GM23248 (cell line): Measurements from ENCODE around the gene SLC12A1. TPM values are rescaled to one million over a fixed set of nuclear protein-coding genes. Genes with fewer than 3 reads are reported as not detected.

ENCODE experiments used
- DNase-seq: peaks from one replicate; pipeline ENCODE4 v3.0.0-alpha.2; 2015
- H2AFZ ChIP-seq: fragments of 200-600 bp; sonication (generic); 2 replicates; pipeline ENCODE4 v1.6.1; 2016; ENCODE audit warnings: antibody characterized with exemption
- H3F3A ChIP-seq: fragments of 200-600 bp; sonication (generic); 2 replicates; pipeline ENCODE4 v1.6.1; 2016; ENCODE audit warnings: mild to moderate bottlenecking, antibody characterized with exemption, mixed run types; ENCODE audit not compliant: insufficient read depth
- H3K27ac ChIP-seq: fragments of 200-600 bp; sonication (generic); 2 replicates; pipeline ENCODE4 v1.5.1; 2016; ENCODE audit warnings: mild to moderate bottlenecking
- H3K27me3 ChIP-seq: fragments of 200-600 bp; sonication (generic); replicated peaks from 2 replicates; pipeline ENCODE4 v1.6.1; 2016; ENCODE audit warnings: mild to moderate bottlenecking; ENCODE audit not compliant: insufficient read depth
- H3K36me3 ChIP-seq: fragments of 200-600 bp; sonication (generic); 2 replicates; pipeline ENCODE4 v1.6.1; 2016; ENCODE audit warnings: low read depth, mild to moderate bottlenecking
- H3K4me1 ChIP-seq: fragments of 200-600 bp; sonication (generic); 2 replicates; pipeline ENCODE4 v1.6.1; 2016; ENCODE audit warnings: mild to moderate bottlenecking; ENCODE audit not compliant: insufficient read depth
- H3K4me2 ChIP-seq: fragments of 200-600 bp; sonication (generic); one replicate; pipeline ENCODE4 v1.6.1; 2016; ENCODE audit warnings: mild to moderate bottlenecking; ENCODE audit not compliant: unreplicated experiment
- H3K4me3 ChIP-seq: fragments of 200-600 bp; sonication (generic); 2 replicates; pipeline ENCODE4 v1.5.1; 2016; ENCODE audit warnings: mild to moderate bottlenecking
- H3K79me2 ChIP-seq: fragments of 200-600 bp; sonication (generic); 2 replicates; pipeline ENCODE4 v1.6.1; 2016; ENCODE audit warnings: mild to moderate bottlenecking; ENCODE audit not compliant: insufficient read depth
- H3K9ac ChIP-seq: fragments of 200-600 bp; sonication (generic); 2 replicates; pipeline ENCODE4 v1.6.1; 2016; ENCODE audit warnings: mild to moderate bottlenecking
- H3K9me2 ChIP-seq: fragments of 200-600 bp; sonication (generic); 2 replicates; pipeline ENCODE4 v1.6.1; 2016; ENCODE audit warnings: mixed run types, mild to moderate bottlenecking, moderate library complexity; ENCODE audit not compliant: insufficient read depth
- H3K9me3 ChIP-seq: fragments of 200-600 bp; sonication (generic); one replicate; pipeline ENCODE4 v1.6.1; 2017; ENCODE audit warnings: low read depth
- H4K20me1 ChIP-seq: fragments of 200-600 bp; sonication (generic); 2 replicates; pipeline ENCODE4 v1.6.0; 2016; ENCODE audit not compliant: insufficient read depth
- EZH2 ChIP-seq: fragments of 200-600 bp; sonication (generic); IDR thresholded peaks from 2 replicates; pipeline ENCODE4 v1.6.1; 2018; ENCODE audit warnings: antibody characterized with exemption, mild to moderate bottlenecking; ENCODE audit not compliant: insufficient read depth, poor library complexity, severe bottlenecking
- EZH2phosphoT487 ChIP-seq: fragments of 200-600 bp; sonication (generic); IDR thresholded peaks from 2 replicates; pipeline ENCODE4 v1.6.1; 2018; ENCODE audit warnings: antibody characterized with exemption, moderate library complexity, mild to moderate bottlenecking, low read depth; ENCODE audit not compliant: insufficient read depth
- whole genome bisulfite sequencing, 2 experiments: methylation state at CpG; one replicate each; pipeline ENCODE4 v1.1.6; 2015 to 2017; ENCODE audit warnings: low lambda C conversion rate in 2 of 2, low coverage in 1 of 2; ENCODE audit errors: missing lambda C conversion rate in 2 of 2; 5-methylcytosine and 5-hydroxymethylcytosine counted together
- in situ Hi-C: fragments of 300-500 bp; cut with MboI; formaldehyde crosslinking; loops from 2 replicates; pipeline ENCODE4 v1.15.0; 2020
- polyA plus RNA-seq: library from polyadenylated mRNA; unstranded; fragments of >200 nt; fragmentation: Nextera tagmentation; extraction: Ambion mirVana; gene quantifications from 2 replicates; pipeline ENCODE4 v1.2.1, GENCODE V29; 2016
- small RNA-seq: library from RNA; depleted of rRNA; stranded (forward); fragments of <200 nt; gene quantifications from one replicate; pipeline ENCODE3, GENCODE V24; 2014; ENCODE audit warnings: low read depth, low replicate concordance
- total RNA-seq: library from RNA; depleted of rRNA; stranded (reverse); fragments of >200 nt; shearing (Covaris generic); gene quantifications from 2 replicates; pipeline ENCODE4 v1.2.3, GENCODE V29; 2014; rRNA removed

SLC12A1 gene
- total and polyA plus RNA-seq, 2 experiments from 2014 or later = not detected

DNA sequence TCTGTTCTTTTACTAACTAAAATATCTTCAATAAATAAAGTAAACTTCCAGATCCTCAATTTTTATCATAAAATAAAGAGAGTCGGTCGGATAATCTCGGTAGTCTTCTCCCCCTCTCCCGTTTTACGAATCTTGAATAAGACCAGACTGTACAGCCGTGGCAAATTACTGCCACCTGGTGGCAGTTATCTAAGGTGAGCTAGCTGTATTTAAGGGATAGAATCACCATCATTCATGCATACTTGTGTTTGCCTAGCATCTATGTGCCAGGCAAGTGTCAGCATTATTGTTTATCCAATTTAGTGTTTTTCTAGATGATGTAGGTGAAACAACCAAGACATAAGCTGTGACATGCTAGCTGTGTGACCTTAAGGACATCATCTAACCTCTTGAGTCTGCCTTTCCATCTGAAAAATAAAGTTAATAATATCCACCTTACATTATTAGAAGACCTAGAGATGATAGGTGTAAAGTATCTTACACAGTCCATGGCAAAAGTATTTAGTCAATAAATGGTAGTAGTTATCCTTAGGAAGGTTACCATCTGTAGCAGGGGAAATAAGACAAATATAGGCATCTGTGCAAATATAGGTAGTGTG lies 146.5 kb downstream of the SLC12A1 start:
- in situ Hi-C loops = loop anchor here (25.0 kb wide), 1 partner anchor 285 kb away; the partner anchor contains the start of gene FBN1
- H3K9ac ChIP-seq = peak overlapping the region; percentile 58
- peak overlapping the region; percentile 76 for H2AFZ ChIP-seq
- H3K27me3 ChIP-seq = no peaks in the 10 kb centered on the region
- peaks cover 25% of the 10 kb centered on the region for H3F3A ChIP-seq
- no peak overlapping the region for H3K27ac ChIP-seq
- H3K9me3 ChIP-seq = no peaks in the 10 kb centered on the region
- TF ChIP-seq EZH2 (no peak), EZH2phosphoT487 (no peak)
- peak overlapping the region; percentile 66 for H3K4me3 ChIP-seq
- no peaks in the 10 kb centered on the region for H4K20me1 ChIP-seq
- H3K79me2 ChIP-seq = no peaks in the 10 kb centered on the region
- WGBS, 2 experiments = 1 to 2% methylated on average over 6 of the region's 6 CpGs
- peak; percentile 76 for DNase-seq
- H3K4me1 ChIP-seq = peaks cover 25% of the 10 kb centered on the region
- no peaks in the 10 kb centered on the region for H3K36me3 ChIP-seq
- peak overlapping the region; percentile 85 for H3K4me2 ChIP-seq
- H3K9me2 ChIP-seq = no peaks in the 10 kb centered on the region

Small RNA genes lying within 50 kb of the gene (small RNA-seq; reads per million reads assigned to genes)
- gene RF00019 = not detected

Other genes with a start within 250 kb of the SLC12A1 start
- not detected in 2 replicates for gene SLC24A5, start 85.3 kb upstream of the SLC12A1 start, total RNA-seq
- gene SLC24A5, start 85.3 kb upstream of the SLC12A1 start, polyA plus RNA-seq = not detected in 2 replicates
- 1.7 and 6.8 TPM in 2 replicates for gene MYEF2, start 28.0 kb upstream of the SLC12A1 start, total RNA-seq
- 1.3 and 1.8 TPM in 2 replicates for gene MYEF2, start 28.0 kb upstream of the SLC12A1 start, polyA plus RNA-seq
- gene CTXN2, start 14.6 kb upstream of the SLC12A1 start, total RNA-seq = not detected in 2 replicates
- gene CTXN2, start 14.6 kb upstream of the SLC12A1 start, polyA plus RNA-seq = not detected in 2 replicates
- gene DUT, start 125.1 kb downstream of the SLC12A1 start, total RNA-seq = 78.0 and 80.6 TPM in 2 replicates
- gene DUT, start 125.1 kb downstream of the SLC12A1 start, polyA plus RNA-seq = 149 and 156 TPM in 2 replicates